ENCODE data around the gene THOC6. TPM values are rescaled to one million over a fixed set of nuclear protein-coding genes. Genes with fewer than 3 reads are reported as not detected.

THOC6 gene
- total RNA-seq, 1 donor from 2014 or later, result 27.4 TPM

DNA sequence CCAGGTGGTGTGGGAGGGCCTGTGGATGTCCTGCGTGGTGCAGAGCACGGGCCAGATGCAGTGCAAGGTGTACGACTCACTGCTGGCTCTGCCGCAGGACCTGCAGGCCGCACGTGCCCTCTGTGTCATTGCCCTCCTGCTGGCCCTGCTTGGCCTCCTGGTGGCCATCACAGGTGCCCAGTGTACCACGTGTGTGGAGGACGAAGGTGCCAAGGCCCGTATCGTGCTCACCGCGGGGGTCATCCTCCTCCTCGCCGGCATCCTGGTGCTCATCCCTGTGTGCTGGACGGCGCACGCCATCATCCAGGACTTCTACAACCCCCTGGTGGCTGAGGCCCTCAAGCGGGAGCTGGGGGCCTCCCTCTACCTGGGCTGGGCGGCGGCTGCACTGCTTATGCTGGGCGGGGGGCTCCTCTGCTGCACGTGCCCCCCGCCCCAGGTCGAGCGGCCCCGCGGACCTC is 10.3 kb upstream of the THOC6 start:
- Mint-ChIP-seq H3K36me3 (ENCODE audit: low read depth) (no peaks in the 10 kb centered on the region), H3K9me3 (ENCODE audit: low read depth) (no peaks in the 10 kb centered on the region), H3K27me3 (ENCODE audit: low read depth) (peaks cover 14% of the 10 kb centered on the region), H3K4me1 (ENCODE audit: low read depth) (no peaks in the 10 kb centered on the region), H3K4me3 (ENCODE audit: unreplicated experiment) (no peak overlapping the region), H3K27ac (ENCODE audit: unreplicated experiment) (no peak overlapping the region)
- TF ChIP-seq CTCF (IDR thresholded peaks at IDR 0.05), result no peak
- DNase-seq (ENCODE audit: low spot score), result no peak

- no peaks in the 10 kb centered on the region for H3K4me1 Mint-ChIP-seq (ENCODE audit: low read depth)
- no peak for TF ChIP-seq CTCF (IDR thresholded peaks at IDR 0.05)
- H3K27ac Mint-ChIP-seq (ENCODE audit: unreplicated experiment), result no peak overlapping the region
- no peaks in the 10 kb centered on the region for H3K9me3 Mint-ChIP-seq (ENCODE audit: low read depth)
- H3K4me3 Mint-ChIP-seq (ENCODE audit: unreplicated experiment), result no peak overlapping the region
- no peaks in the 10 kb centered on the region for H3K36me3 Mint-ChIP-seq (ENCODE audit: low read depth)
- peaks cover 14% of the 10 kb centered on the region for H3K27me3 Mint-ChIP-seq (ENCODE audit: low read depth)
- no peak for DNase-seq (ENCODE audit: low spot score)
These were observed 9.7 kb upstream of the THOC6 start for GRCh38 chr16:3013998-3014690.

DNA sequence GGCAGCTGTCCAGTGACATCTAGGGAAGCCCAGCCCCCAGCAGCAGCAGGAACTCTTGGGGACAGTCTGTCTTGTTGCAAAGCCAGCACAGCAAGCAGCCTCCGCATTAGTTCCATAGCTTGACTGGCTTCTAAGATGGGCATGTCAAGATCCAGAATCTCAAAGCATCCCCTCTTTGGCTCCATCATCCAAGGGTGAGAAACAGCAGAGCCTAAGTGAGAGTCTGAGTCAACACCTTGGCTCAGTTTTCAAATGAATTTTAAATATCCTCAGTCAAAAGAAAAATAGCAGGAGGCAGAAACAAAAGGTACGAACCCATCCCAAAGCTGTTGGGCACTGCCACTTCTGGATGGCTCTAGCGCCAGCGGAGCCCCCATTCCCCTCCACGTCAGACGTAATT is 8.9 kb upstream of the THOC6 start:
- Mint-ChIP-seq H3K9me3 (ENCODE audit: low read depth) (no peaks in the 10 kb centered on the region), H3K4me3 (ENCODE audit: unreplicated experiment) (no peak overlapping the region), H3K27ac (ENCODE audit: unreplicated experiment) (no peak overlapping the region), H3K36me3 (ENCODE audit: low read depth) (no peaks in the 10 kb centered on the region), H3K27me3 (ENCODE audit: low read depth) (peaks cover 14% of the 10 kb centered on the region), H3K4me1 (ENCODE audit: low read depth) (peaks cover 3% of the 10 kb centered on the region)
- DNase-seq (ENCODE audit: low spot score), result no peak
- TF ChIP-seq CTCF (IDR thresholded peaks at IDR 0.05), result no peak

DNA sequence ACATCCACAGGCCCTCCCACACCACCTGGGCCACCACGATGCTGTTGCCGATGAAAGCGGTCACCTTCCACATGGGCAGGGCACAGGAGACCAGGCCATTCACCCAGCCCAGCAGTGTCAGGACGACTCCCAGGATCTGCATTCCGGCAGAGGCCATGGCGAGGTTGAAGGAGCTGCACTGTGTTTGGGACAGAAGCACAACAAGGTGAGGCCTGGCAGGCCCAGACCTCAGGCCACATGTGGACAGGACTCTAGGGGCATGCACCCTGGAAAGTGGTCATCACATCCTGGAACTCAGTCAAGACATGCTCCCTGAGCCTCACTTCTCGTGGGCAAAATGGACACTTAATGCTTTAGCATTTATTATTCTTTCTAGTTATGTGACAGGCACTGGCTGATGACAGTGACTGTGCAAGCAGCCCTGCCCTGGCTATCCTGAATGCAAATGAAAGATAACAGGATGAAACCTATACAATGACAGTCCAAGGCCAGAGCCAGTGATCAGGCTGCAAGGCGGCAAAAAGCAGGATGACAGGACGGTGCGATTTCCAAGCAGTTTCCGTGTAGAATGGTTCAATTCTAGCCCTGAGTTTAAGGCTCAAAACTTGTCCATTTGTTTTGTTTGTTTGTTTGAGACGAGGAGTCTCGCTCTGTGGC is 7.8 kb upstream of the THOC6 start:
- H3K9me3 Mint-ChIP-seq (ENCODE audit: low read depth), result no peaks in the 10 kb centered on the region
- H3K36me3 Mint-ChIP-seq (ENCODE audit: low read depth), result no peaks in the 10 kb centered on the region
- no peak overlapping the region for H3K4me3 Mint-ChIP-seq (ENCODE audit: unreplicated experiment)
- no peak overlapping the region for H3K27ac Mint-ChIP-seq (ENCODE audit: unreplicated experiment)
- peaks cover 4% of the 10 kb centered on the region for H3K4me1 Mint-ChIP-seq (ENCODE audit: low read depth)
- DNase-seq (ENCODE audit: low spot score), result no peak
- no peak for TF ChIP-seq CTCF (IDR thresholded peaks at IDR 0.05)
- peaks cover 14% of the 10 kb centered on the region for H3K27me3 Mint-ChIP-seq (ENCODE audit: low read depth)

- H3K36me3 Mint-ChIP-seq (ENCODE audit: low read depth), result peaks cover 7% of the 10 kb centered on the region
- no peak for TF ChIP-seq CTCF (IDR thresholded peaks at IDR 0.05)
- no peaks in the 10 kb centered on the region for H3K9me3 Mint-ChIP-seq (ENCODE audit: low read depth)
- no peak for DNase-seq (ENCODE audit: low spot score)
- peaks cover 11% of the 10 kb centered on the region for H3K27me3 Mint-ChIP-seq (ENCODE audit: low read depth)
- H3K27ac Mint-ChIP-seq (ENCODE audit: unreplicated experiment), result no peak overlapping the region
- no peak overlapping the region for H3K4me3 Mint-ChIP-seq (ENCODE audit: unreplicated experiment)
- peaks cover 12% of the 10 kb centered on the region for H3K4me1 Mint-ChIP-seq (ENCODE audit: low read depth)
These were observed 6.5 kb upstream of the THOC6 start for GRCh38 chr16:3017344-3017743.

Data from chondrocyte (in vitro differentiated cells).